LoVo (cell line): ENCODE data around the gene ADRA2B.
"Not testable (repeated sequence)": the region's sequence is repeated elsewhere in the genome, so short reads cannot be mapped to it uniquely, and the experiment has no call there.

Source experiments
- DNase-seq: peaks from one replicate; pipeline ENCODE4 v3.0.0-alpha.2; 2016; ENCODE audit warnings: low spot score

The ADRA2B gene

GRCh38 chr2:96067902-96068581 is 48.3 kb downstream of the ADRA2B start:
- not testable (repeated sequence) for DNase-seq

GRCh38 chr2:96067098-96067660 is 49.2 kb downstream of the ADRA2B start:
- not testable (repeated sequence) for DNase-seq

DNA sequence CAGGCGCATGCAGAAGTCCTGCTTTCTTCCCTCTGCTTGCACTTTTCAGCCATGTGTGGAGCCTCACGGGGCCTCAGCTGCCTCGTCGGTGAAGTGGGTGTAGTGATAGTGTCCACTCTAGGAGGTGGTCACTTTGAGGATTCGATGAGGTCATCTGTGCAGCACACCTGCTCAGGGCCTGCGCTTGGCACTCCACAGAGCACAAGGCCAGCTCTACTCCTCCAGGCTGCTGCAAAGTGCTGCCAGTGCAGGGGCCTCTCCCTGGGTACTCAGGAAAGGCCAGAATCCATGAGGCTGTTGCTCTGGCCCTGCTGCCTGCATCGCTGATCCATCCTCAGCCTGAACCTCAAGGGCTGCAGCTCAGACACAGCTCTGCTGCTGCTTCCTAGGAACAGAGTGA is 49.9 kb downstream of the ADRA2B start:
- not testable (repeated sequence) for DNase-seq

DNA sequence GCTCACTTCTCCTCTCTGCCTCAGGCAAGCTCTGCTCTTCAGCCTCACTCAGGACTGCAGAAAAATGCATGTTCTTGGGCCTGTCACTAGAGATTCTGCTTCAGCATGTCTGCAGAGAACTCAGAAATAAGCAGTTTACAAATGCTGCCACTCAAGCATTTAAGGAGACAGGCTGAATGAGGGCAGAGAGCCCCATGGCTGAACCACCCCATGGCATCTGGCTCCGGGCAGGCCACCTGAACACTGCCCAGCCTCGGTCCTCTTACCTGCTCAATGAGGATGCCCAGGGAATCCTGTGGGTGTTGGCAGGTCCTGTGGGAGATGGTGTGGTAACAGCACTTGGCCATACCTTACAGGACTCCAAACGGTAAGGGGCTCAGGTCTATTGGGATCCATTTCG is 50.4 kb downstream of the ADRA2B start:
- not testable (repeated sequence) for DNase-seq

GRCh38 chr2:96065381-96065930 is 50.9 kb downstream of the ADRA2B start:
- DNase-seq = no peak

DNA sequence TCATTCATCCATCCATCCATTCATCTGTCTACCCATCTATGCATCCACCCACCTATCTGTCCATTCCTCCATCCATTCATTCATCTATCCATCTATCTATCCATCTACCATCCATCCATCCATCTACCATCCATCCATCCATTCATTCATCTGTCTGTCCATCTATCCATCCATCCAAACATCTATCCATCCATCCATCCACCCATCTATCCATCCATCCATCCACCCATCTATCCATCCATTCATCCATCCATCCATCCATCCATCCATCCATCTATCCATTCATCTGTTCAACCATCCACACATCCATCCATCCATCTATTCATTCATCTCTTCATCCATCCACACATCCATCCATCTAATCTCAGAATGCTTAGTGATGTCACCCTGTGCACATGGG is 51.6 kb downstream of the ADRA2B start:
- not testable (repeated sequence) for DNase-seq

GRCh38 chr2:96064047-96064675 is 52.2 kb downstream of the ADRA2B start:
- DNase-seq = not testable (repeated sequence)

- not testable (repeated sequence) for DNase-seq
These were observed 53.1 kb downstream of the ADRA2B start for GRCh38 chr2:96063116-96063899.
